DND-41 (cell line): Measurements from ENCODE around the gene RAD51B.

Experiments used
- ATAC-seq: fragments of 200-7000 bp; cut with Tn5 transposase; 3 replicates; pipeline ENCODE4 v1.9.1; 2021; ENCODE audit warnings: low read depth; ENCODE audit not compliant: insufficient read depth
- DNase-seq: peaks from one replicate; pipeline ENCODE4 v3.0.0-alpha.2; 2020
- H2AFZ ChIP-seq: 2 replicates; pipeline ENCODE4 v1.6.0; 2012; ENCODE audit warnings: low read depth, low read length
- H3K27ac ChIP-seq: 2 replicates; pipeline ENCODE4 v1.5.1; 2012; ENCODE audit warnings: low read length, inconsistent platforms
- H3K27me3 ChIP-seq: fragments of 200-600 bp; sonication (generic); 2 replicates; pipeline ENCODE4 v1.6.0; 2012; ENCODE audit warnings: low read length, mild to moderate bottlenecking, inconsistent platforms; ENCODE audit not compliant: insufficient read depth, poor library complexity
- H3K36me3 ChIP-seq: 2 replicates; pipeline ENCODE4 v1.5.1; 2012; ENCODE audit warnings: low read length, inconsistent platforms; ENCODE audit not compliant: insufficient read depth
- H3K4me1 ChIP-seq: 2 replicates; pipeline ENCODE4 v1.5.1; 2012; ENCODE audit warnings: mild to moderate bottlenecking, low read length; ENCODE audit not compliant: insufficient read depth
- H3K4me2 ChIP-seq: 2 replicates; pipeline ENCODE4 v1.6.0; 2012; ENCODE audit warnings: mild to moderate bottlenecking, moderate library complexity, low read length, inconsistent platforms; ENCODE audit not compliant: insufficient read depth
- H3K4me3 ChIP-seq, 2 experiments: fragments of 200-600 bp in 1 of 2; shearing (Covaris generic) in 1 of 2; 2 replicates each; pipeline ENCODE4 v1.5.1; 2012 to 2016; ENCODE audit warnings: inconsistent platforms in 2 of 2, low read length in 2 of 2, mild to moderate bottlenecking in 2 of 2, low read depth in 1 of 2, moderate library complexity in 1 of 2
- H3K79me2 ChIP-seq: 2 replicates; pipeline ENCODE4 v1.6.0; 2012; ENCODE audit warnings: low read length, inconsistent platforms; ENCODE audit not compliant: insufficient read depth
- H3K9ac ChIP-seq: 2 replicates; pipeline ENCODE4 v1.6.0; 2012; ENCODE audit warnings: low read depth, mild to moderate bottlenecking, inconsistent platforms, low read length, moderate library complexity
- H3K9me3 ChIP-seq: 2 replicates; pipeline ENCODE4 v1.5.1; 2012; ENCODE audit warnings: low read length, moderate library complexity, mild to moderate bottlenecking, inconsistent platforms; ENCODE audit not compliant: insufficient read depth, severe bottlenecking
- H4K20me1 ChIP-seq: 2 replicates; pipeline ENCODE4 v1.6.0; 2012; ENCODE audit warnings: low read length; ENCODE audit not compliant: insufficient read depth
- CTCF ChIP-seq: IDR thresholded peaks from 2 replicates; pipeline ENCODE4 v1.5.1; 2012; ENCODE audit warnings: borderline replicate concordance, low read length, moderate library complexity, mild to moderate bottlenecking; ENCODE audit not compliant: poor library complexity, severe bottlenecking; ENCODE audit errors: extremely low read depth
- EZH2 ChIP-seq: IDR thresholded peaks from 3 replicates; pipeline ENCODE4 v1.6.1; 2012; ENCODE audit warnings: borderline replicate concordance, low read depth, mild to moderate bottlenecking, moderate library complexity, low read length, inconsistent platforms; ENCODE audit not compliant: severe bottlenecking

Gene RAD51B

GRCh38 chr14:68598621-68599447, 779.3 kb downstream of the RAD51B start:
- Histone ChIP-seq H3K79me2 (no peaks in the 10 kb centered on the region), H2AFZ (no peak overlapping the region), H3K4me1 (peaks cover 15% of the 10 kb centered on the region), H3K9ac (no peak overlapping the region), H3K36me3 (no peaks in the 10 kb centered on the region), H4K20me1 (no peaks in the 10 kb centered on the region), H3K27me3 (no peaks in the 10 kb centered on the region), H3K4me3 (no peak overlapping the region), H3K27ac (no peak overlapping the region), H3K9me3 (no peaks in the 10 kb centered on the region), H3K4me2 (no peak overlapping the region)
- no peak for TF ChIP-seq EZH2
- TF ChIP-seq CTCF: no peak
- DNase-seq (no peak), ATAC-seq (no peak)

- DNase-seq: no peak
- H2AFZ ChIP-seq: no peak overlapping the region
- no peak overlapping the region for H3K27ac ChIP-seq
- H3K9ac ChIP-seq: no peak overlapping the region
- no peak overlapping the region for H3K4me2 ChIP-seq
- peaks cover 5% of the 10 kb centered on the region for H3K9me3 ChIP-seq
- TF ChIP-seq CTCF: no peak
- no peak for TF ChIP-seq EZH2
- H3K79me2 ChIP-seq: no peaks in the 10 kb centered on the region
- no peak for ATAC-seq
- H3K4me3 ChIP-seq: no peak overlapping the region
- H3K36me3 ChIP-seq: no peaks in the 10 kb centered on the region
- H3K27me3 ChIP-seq: no peaks in the 10 kb centered on the region
- H4K20me1 ChIP-seq: no peaks in the 10 kb centered on the region
- peaks cover 3% of the 10 kb centered on the region for H3K4me1 ChIP-seq
Observed at GRCh38 chr14:68599896-68600610, 780.5 kb downstream of the RAD51B start.

GRCh38 chr14:68602507-68602906, 782.9 kb downstream of the RAD51B start:
- no peak for ATAC-seq
- Histone ChIP-seq H3K27me3 (no peaks in the 10 kb centered on the region), H3K36me3 (no peaks in the 10 kb centered on the region), H3K4me3 (no peak overlapping the region), H3K27ac (no peak overlapping the region), H2AFZ (no peak overlapping the region), H3K79me2 (no peaks in the 10 kb centered on the region), H3K9me3 (peaks cover 5% of the 10 kb centered on the region), H3K4me2 (no peak overlapping the region), H3K9ac (no peak overlapping the region), H4K20me1 (no peaks in the 10 kb centered on the region), H3K4me1 (no peaks in the 10 kb centered on the region)
- TF ChIP-seq CTCF: no peak
- no peak for TF ChIP-seq EZH2
- no peak for DNase-seq
